ENCODE results near the gene GRB14.

DNA sequence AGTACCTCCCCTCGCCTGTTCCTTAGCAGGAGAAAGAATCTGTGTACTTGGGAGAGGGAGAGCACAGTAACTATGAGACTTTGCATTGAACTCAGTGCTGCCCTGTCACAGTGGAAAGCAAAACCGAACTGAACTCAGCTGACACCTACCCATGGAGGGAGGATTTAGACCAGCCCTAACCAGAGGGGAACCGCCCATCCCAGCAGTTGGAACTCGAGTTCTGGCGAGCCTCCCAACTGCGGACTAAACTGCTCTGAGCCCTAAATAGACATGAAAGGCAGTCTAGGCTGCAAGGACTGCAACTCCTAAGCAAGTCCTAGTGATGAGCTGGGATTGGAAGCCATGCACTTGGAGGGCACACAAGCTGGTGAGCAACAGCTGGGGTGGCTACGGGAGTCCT is 110.4 kb downstream of the GRB14 start:
- TF ChIP-seq TAF1 (IDR thresholded peaks at IDR 0.05; ENCODE audit: borderline replicate concordance, low read depth, low read length): no peak
- TF ChIP-seq POLR2A (IDR thresholded peaks at IDR 0.05; ENCODE audit: low read depth, low read length): no peak

Data from GM12892 (cell line).